Endothelial cell (in vitro differentiated cells): ENCODE data around the gene ADGRV1. TPM values are rescaled to one million over a fixed set of nuclear protein-coding genes. Genes with fewer than 3 reads are reported as not detected.

ENCODE experiments used
- DNase-seq: peaks from one replicate; pipeline ENCODE4 v3.0.0; 2021; ENCODE audit warnings: low spot score
- H3K27ac Mint-ChIP-seq: one replicate; pipeline ENCODE4 v1.8.0; 2021; ENCODE audit warnings: mixed read lengths, inconsistent platforms; ENCODE audit not compliant: unreplicated experiment
- H3K27me3 Mint-ChIP-seq: one replicate; pipeline ENCODE4 v1.8.0; 2021; ENCODE audit warnings: mild to moderate bottlenecking, moderate library complexity, mixed read lengths, inconsistent platforms; ENCODE audit not compliant: unreplicated experiment
- H3K36me3 Mint-ChIP-seq: one replicate; pipeline ENCODE4 v1.8.0; 2021; ENCODE audit warnings: mild to moderate bottlenecking, low read depth, mixed read lengths, inconsistent platforms; ENCODE audit not compliant: unreplicated experiment
- H3K4me1 Mint-ChIP-seq: one replicate; pipeline ENCODE4 v1.8.0; 2021; ENCODE audit warnings: mild to moderate bottlenecking, mixed read lengths, inconsistent platforms; ENCODE audit not compliant: unreplicated experiment
- H3K4me3 Mint-ChIP-seq: one replicate; pipeline ENCODE4 v1.8.0; 2021; ENCODE audit warnings: mild to moderate bottlenecking, mixed read lengths, inconsistent platforms; ENCODE audit not compliant: unreplicated experiment
- H3K9me3 Mint-ChIP-seq: one replicate; pipeline ENCODE4 v1.8.0; 2021; ENCODE audit warnings: mixed read lengths, inconsistent platforms; ENCODE audit not compliant: unreplicated experiment
- total RNA-seq: library from RNA; stranded (reverse); fragmentation: NEBNext Ultra II Directional; extraction: Animal tissue kit (Norgen Biotek cat#: 25700); gene quantifications from one replicate; pipeline ENCODE4 v1.2.1, GENCODE V29; 2021; ENCODE audit not compliant: unreplicated experiment
- TF ChIP-seq, protein P1 (sequence below): fragments of 200-600 bp; sonication (generic); IDR thresholded peaks from one replicate; pipeline ENCODE4 v1.5.0; 2021; ENCODE audit warnings: antibody characterized with exemption; ENCODE audit not compliant: unreplicated experiment

ADGRV1 gene
- total RNA-seq, 1 donor from 2014 or later, result 23.1 TPM

DNA sequence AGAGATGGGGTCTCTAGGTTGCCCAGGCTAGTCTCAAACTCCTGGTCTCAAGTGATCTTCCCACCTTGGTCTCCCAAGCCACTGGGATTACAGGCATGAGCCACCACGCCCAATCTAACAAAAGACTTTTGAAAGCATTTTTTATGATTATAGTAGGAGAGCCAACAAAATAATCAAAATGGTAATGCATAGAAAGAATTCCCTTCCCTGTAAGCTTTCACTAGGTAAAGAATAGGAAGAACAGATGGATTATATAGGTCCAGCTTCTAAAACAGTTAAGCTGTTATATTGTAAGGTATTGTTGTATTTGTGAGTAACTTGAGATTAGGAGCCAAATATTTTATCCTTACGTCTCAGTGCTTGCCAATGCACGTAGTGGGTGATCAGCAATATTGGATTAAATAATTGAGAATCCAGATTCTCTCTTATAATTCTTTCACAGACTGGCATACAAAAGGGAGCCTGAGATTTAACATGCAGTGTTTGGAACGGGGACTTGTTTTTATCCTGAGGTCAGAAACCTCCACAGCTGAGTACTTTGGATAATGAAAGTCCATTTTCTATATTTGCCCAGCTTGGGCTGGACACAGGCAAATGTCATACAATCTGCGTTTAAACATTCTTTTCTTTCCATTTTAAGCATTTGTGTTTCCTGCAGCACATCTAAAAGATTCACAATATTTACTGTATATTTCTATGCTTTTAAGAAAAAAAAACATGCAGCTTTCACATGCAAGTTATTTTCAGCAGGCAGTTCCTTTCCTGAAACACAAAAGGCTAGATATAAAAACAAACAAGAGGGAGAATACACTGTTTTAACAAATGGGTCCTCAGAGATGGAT is 586.1 kb downstream of the ADGRV1 start:
- H3K27ac Mint-ChIP-seq, result peak overlapping the region; percentile 80

DNA sequence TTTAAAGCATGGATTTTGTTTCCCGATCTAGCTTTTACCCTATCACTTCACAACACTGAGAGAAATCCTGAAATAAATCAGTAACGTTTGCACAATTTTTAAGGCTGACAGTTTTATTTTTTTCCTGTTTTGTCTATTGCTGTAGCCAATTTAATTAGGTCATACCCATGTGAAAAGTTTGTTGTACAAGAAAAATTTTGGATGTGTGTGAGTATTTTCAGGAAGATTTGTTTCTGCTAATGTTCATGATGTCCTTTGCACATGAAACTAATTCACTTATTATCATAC is 586.7 kb downstream of the ADGRV1 start:
- Mint-ChIP-seq H3K27ac (peak overlapping the region; percentile 80), H3K36me3 (peaks cover 8% of the 10 kb centered on the region), H3K4me1 (peaks cover 12% of the 10 kb centered on the region), H3K4me3 (no peak overlapping the region), H3K27me3 (peaks cover 3% of the 10 kb centered on the region), H3K9me3 (no peaks in the 10 kb centered on the region)
- TF ChIP-seq, protein P1, sequence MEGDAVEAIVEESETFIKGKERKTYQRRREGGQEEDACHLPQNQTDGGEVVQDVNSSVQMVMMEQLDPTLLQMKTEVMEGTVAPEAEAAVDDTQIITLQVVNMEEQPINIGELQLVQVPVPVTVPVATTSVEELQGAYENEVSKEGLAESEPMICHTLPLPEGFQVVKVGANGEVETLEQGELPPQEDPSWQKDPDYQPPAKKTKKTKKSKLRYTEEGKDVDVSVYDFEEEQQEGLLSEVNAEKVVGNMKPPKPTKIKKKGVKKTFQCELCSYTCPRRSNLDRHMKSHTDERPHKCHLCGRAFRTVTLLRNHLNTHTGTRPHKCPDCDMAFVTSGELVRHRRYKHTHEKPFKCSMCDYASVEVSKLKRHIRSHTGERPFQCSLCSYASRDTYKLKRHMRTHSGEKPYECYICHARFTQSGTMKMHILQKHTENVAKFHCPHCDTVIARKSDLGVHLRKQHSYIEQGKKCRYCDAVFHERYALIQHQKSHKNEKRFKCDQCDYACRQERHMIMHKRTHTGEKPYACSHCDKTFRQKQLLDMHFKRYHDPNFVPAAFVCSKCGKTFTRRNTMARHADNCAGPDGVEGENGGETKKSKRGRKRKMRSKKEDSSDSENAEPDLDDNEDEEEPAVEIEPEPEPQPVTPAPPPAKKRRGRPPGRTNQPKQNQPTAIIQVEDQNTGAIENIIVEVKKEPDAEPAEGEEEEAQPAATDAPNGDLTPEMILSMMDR, result no peak
- DNase-seq, result no peak

More for the DNA sequence above, 586.1 kb downstream of the ADGRV1 start:
- Mint-ChIP-seq H3K9me3 (no peaks in the 10 kb centered on the region), H3K36me3 (peaks cover 8% of the 10 kb centered on the region), H3K4me3 (no peak overlapping the region), H3K27me3 (peaks cover 3% of the 10 kb centered on the region), H3K4me1 (peaks cover 16% of the 10 kb centered on the region)
- TF ChIP-seq, protein P1, result no peak
- no peak for DNase-seq

DNA sequence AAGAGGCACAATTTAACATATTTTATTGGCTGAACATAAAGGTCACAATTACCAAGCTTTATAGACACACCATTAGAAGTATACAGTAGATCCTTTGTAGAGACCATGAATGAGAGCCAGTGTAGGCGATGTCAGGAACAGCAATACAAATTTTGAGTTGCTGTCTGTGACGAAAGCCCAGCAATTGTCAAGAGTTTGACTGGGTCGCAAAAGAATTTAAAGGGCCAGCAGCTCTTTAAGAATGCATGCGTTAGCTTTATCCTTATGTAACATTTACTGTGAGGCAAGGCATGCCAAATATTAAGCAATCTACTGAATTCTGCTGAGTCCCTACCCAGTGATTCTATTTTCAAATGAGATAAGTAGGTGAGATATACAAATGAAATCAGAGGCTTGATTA is 587.6 kb downstream of the ADGRV1 start:
- no peak for DNase-seq
- Mint-ChIP-seq H3K4me1 (peaks cover 18% of the 10 kb centered on the region), H3K4me3 (no peak overlapping the region), H3K27me3 (peaks cover 4% of the 10 kb centered on the region), H3K27ac (no peak overlapping the region), H3K9me3 (no peaks in the 10 kb centered on the region), H3K36me3 (peaks cover 8% of the 10 kb centered on the region)
- TF ChIP-seq, protein P1, result no peak

DNA sequence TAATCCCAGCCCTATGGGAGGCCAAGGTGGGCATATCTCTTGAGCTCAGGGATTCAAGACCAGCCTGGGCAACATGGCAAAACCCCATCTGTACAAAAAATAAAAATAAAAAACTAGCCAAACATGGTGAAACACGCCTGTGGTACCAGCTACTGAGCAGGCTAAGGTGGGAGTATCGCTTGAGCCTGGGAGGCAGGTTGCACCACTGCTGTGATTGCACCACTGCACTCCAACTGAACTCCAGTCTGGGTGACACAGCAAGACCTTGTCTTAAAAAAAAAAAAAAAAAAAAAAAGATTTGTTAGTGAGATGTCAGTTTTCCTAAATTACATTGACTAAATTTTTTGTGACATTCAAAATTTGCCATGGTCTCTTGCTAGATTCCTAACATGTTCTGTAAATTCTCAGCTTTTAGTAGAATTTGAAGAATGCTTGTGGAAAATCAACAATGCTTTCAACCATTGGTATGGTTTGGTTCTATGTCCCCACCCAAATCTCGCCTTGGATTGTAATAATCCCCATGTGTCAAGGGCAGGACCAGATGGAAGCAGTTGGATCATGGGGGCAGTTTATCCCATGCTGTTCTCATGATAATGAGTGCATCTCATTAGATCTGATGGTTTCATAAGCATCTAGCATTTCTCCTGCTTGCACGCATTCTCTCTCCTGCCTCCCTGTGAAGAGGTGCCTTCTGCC is 588.5 kb downstream of the ADGRV1 start:
- H3K9me3 Mint-ChIP-seq, result no peaks in the 10 kb centered on the region
- TF ChIP-seq, protein P1, result no peak
- H3K4me3 Mint-ChIP-seq, result peak overlapping the region; percentile 64
- H3K27me3 Mint-ChIP-seq, result peaks cover 4% of the 10 kb centered on the region
- no peak overlapping the region for H3K27ac Mint-ChIP-seq
- peaks cover 23% of the 10 kb centered on the region for H3K4me1 Mint-ChIP-seq
- DNase-seq, result no peak
- peaks cover 8% of the 10 kb centered on the region for H3K36me3 Mint-ChIP-seq

DNA sequence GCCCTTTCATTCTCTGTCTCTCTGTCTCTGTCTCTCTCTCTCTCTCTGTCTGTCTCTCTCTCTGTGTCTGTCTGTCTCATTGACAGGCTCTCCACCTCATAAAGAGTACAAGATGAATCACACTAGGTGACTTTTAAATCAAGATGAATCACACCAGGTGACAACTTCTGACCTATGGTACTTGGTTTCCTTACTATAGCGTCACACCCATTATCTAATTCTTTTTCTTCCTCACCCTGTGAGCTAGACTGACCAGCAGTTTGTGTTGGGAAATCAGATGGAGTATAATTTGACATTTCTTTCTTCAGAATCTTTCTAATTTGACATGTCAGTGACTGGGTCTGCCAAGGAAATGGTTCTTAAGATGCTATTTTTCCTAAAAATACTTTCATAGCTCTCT is 591.6 kb downstream of the ADGRV1 start:
- Mint-ChIP-seq H3K27me3 (peaks cover 3% of the 10 kb centered on the region), H3K9me3 (no peaks in the 10 kb centered on the region), H3K4me1 (peaks cover 18% of the 10 kb centered on the region), H3K36me3 (peaks cover 8% of the 10 kb centered on the region), H3K4me3 (no peak overlapping the region), H3K27ac (no peak overlapping the region)
- TF ChIP-seq, protein P1, result no peak
- no peak for DNase-seq
